WTC11 (cell line): Measurements from ENCODE around the gene GNG11. TPM values are rescaled to one million over a fixed set of nuclear protein-coding genes. Genes with fewer than 3 reads are reported as not detected.
A peak's percentile ranks its signal among the peaks of the same experiment; 100 is the strongest.

Experiments used
- ATAC-seq: fragments of 200-7000 bp; cut with Tn5 transposase; 2 replicates; pipeline ENCODE4 v1.10.0; 2021; ENCODE audit warnings: mild to moderate bottlenecking, moderate library complexity
- CTCF ChIA-PET: fragments of 300-600 bp; sonication (Branson Sonifier 250); formaldehyde crosslinking; loops from one replicate; lab custom pipeline; 2021; ENCODE audit warnings: antibody characterized with exemption; lab: Charles Lee
- POLR2A ChIA-PET: fragments of 350-600 bp; sonication (Branson Sonifier 250); formaldehyde crosslinking; loops from one replicate; lab custom pipeline; 2021; ENCODE audit warnings: antibody characterized with exemption; lab: Charles Lee
- DNase-seq: peaks from one replicate; pipeline ENCODE4 v3.0.0; 2021; ENCODE audit warnings: low spot score
- H3K27ac Mint-ChIP-seq: 2 replicates; pipeline ENCODE4 v1.8.0; 2021; ENCODE audit warnings: mixed read lengths
- H3K27me3 Mint-ChIP-seq: 2 replicates; pipeline ENCODE4 v1.8.0; 2021; ENCODE audit warnings: low read depth, mild to moderate bottlenecking, moderate library complexity, mixed read lengths
- H3K36me3 Mint-ChIP-seq: 2 replicates; pipeline ENCODE4 v1.8.0; 2021; ENCODE audit warnings: mixed read lengths
- H3K4me1 Mint-ChIP-seq: 2 replicates; pipeline ENCODE4 v1.8.0; 2022; ENCODE audit warnings: mixed read lengths
- H3K4me3 Mint-ChIP-seq: 2 replicates; pipeline ENCODE4 v1.8.0; 2021; ENCODE audit warnings: mild to moderate bottlenecking, moderate library complexity, mixed read lengths
- H3K9me3 Mint-ChIP-seq: 2 replicates; pipeline ENCODE4 v1.8.0; 2021; ENCODE audit warnings: mixed read lengths
- CBFB ChIP-seq: sonication (generic); formaldehyde crosslinking; IDR thresholded peaks from 2 replicates; pipeline ENCODE4 v1.8.1; 2022; ENCODE audit warnings: mild to moderate bottlenecking, low read depth, missing genetic modification reagents
- CREM ChIP-seq: sonication (generic); formaldehyde crosslinking; IDR thresholded peaks from 2 replicates; pipeline ENCODE4 v1.8.1; 2022; ENCODE audit warnings: mild to moderate bottlenecking, missing genetic modification reagents, moderate library complexity
- EMX1 ChIP-seq: fragments of 250-450 bp; sonication (Bioruptor Pico); IDR thresholded peaks from 2 replicates; pipeline ENCODE4 v1.8.0; 2021; ENCODE audit warnings: mild to moderate bottlenecking
- ETV6 ChIP-seq: sonication (generic); formaldehyde crosslinking; IDR thresholded peaks from 2 replicates; pipeline ENCODE4 v1.8.1; 2022; ENCODE audit warnings: mild to moderate bottlenecking, missing genetic modification reagents
- IRF2 ChIP-seq: sonication (generic); formaldehyde crosslinking; IDR thresholded peaks from 2 replicates; pipeline ENCODE4 v1.8.0; 2022; ENCODE audit warnings: low read depth, missing genetic modification reagents, borderline replicate concordance
- KAT7 ChIP-seq: sonication (generic); formaldehyde crosslinking; IDR thresholded peaks from 2 replicates; pipeline ENCODE4 v1.8.1; 2023; ENCODE audit warnings: missing genetic modification reagents, mild to moderate bottlenecking, borderline replicate concordance
- MYBL2 ChIP-seq: sonication (generic); formaldehyde crosslinking; IDR thresholded peaks from 2 replicates; pipeline ENCODE4 v1.8.1; 2023; ENCODE audit warnings: mild to moderate bottlenecking, moderate library complexity, missing genetic modification reagents
- NR2C2 ChIP-seq: sonication (generic); formaldehyde crosslinking; IDR thresholded peaks from 2 replicates; pipeline ENCODE4 v1.8.0; 2022; ENCODE audit warnings: mild to moderate bottlenecking, missing genetic modification reagents
- PRRX2 ChIP-seq: fragments of 250-450 bp; sonication (Bioruptor Pico); IDR thresholded peaks from 2 replicates; pipeline ENCODE4 v1.8.0; 2021; ENCODE audit warnings: mild to moderate bottlenecking
- SMAD3 ChIP-seq: sonication (generic); formaldehyde crosslinking; IDR thresholded peaks from 2 replicates; pipeline ENCODE4 v1.8.0; 2022; ENCODE audit warnings: missing genetic modification reagents, mild to moderate bottlenecking, borderline replicate concordance
- TCF7 ChIP-seq: sonication (generic); formaldehyde crosslinking; IDR thresholded peaks from 2 replicates; pipeline ENCODE4 v1.8.0; 2022; ENCODE audit warnings: mild to moderate bottlenecking, low read depth, missing genetic modification reagents, moderate library complexity
- TEAD4 ChIP-seq: sonication (generic); formaldehyde crosslinking; IDR thresholded peaks from 2 replicates; pipeline ENCODE4 v1.8.0; 2022; ENCODE audit warnings: mild to moderate bottlenecking, missing genetic modification reagents
- TP53 ChIP-seq: sonication (generic); formaldehyde crosslinking; IDR thresholded peaks from 2 replicates; pipeline ENCODE4 v1.8.1; 2023; ENCODE audit warnings: mild to moderate bottlenecking, missing genetic modification reagents
- ZNF671 ChIP-seq: fragments of 250-450 bp; sonication (Bioruptor Pico); IDR thresholded peaks from 2 replicates; pipeline ENCODE4 v1.8.0; 2021; ENCODE audit warnings: mild to moderate bottlenecking
- total RNA-seq: library from RNA; stranded (reverse); gene quantifications from 3 replicates; pipeline ENCODE4 v1.2.3, GENCODE V29; 2021
- TF ChIP-seq, protein P1 (sequence below): sonication (generic); formaldehyde crosslinking; IDR thresholded peaks from 2 replicates; pipeline ENCODE4 v1.8.0; 2022; ENCODE audit warnings: mild to moderate bottlenecking, missing genetic modification reagents
- TF ChIP-seq, protein P2 (sequence below): sonication (generic); formaldehyde crosslinking; IDR thresholded peaks from 2 replicates; pipeline ENCODE4 v1.8.0; 2023; ENCODE audit warnings: mild to moderate bottlenecking, missing genetic modification reagents
- TF ChIP-seq, protein P3 (sequence below): sonication (generic); formaldehyde crosslinking; IDR thresholded peaks from 2 replicates; pipeline ENCODE4 v1.8.1; 2022; ENCODE audit warnings: low read depth, mild to moderate bottlenecking, moderate library complexity, missing genetic modification reagents, borderline replicate concordance
- TF ChIP-seq, protein P4 (sequence below): fragments of 250-450 bp; sonication (Bioruptor Pico); IDR thresholded peaks from 2 replicates; pipeline ENCODE4 v2.1.2; 2022; ENCODE audit warnings: mild to moderate bottlenecking, moderate library complexity
- TF ChIP-seq, protein P5 (sequence below): sonication (generic); formaldehyde crosslinking; IDR thresholded peaks from 2 replicates; pipeline ENCODE4 v1.8.1; 2023; ENCODE audit warnings: mild to moderate bottlenecking, missing genetic modification reagents, moderate library complexity
- TF ChIP-seq, protein P6 (sequence below): sonication (generic); formaldehyde crosslinking; IDR thresholded peaks from 2 replicates; pipeline ENCODE4 v1.8.0; 2022; ENCODE audit warnings: mild to moderate bottlenecking, missing genetic modification reagents
- TF ChIP-seq, protein P7 (sequence below): sonication (generic); formaldehyde crosslinking; IDR thresholded peaks from 2 replicates; pipeline ENCODE4 v1.8.1; 2023; ENCODE audit warnings: mild to moderate bottlenecking, missing genetic modification reagents, borderline replicate concordance

The GNG11 gene
- total RNA-seq, 1 experiment from 2014 or later: 1.7 TPM

DNA sequence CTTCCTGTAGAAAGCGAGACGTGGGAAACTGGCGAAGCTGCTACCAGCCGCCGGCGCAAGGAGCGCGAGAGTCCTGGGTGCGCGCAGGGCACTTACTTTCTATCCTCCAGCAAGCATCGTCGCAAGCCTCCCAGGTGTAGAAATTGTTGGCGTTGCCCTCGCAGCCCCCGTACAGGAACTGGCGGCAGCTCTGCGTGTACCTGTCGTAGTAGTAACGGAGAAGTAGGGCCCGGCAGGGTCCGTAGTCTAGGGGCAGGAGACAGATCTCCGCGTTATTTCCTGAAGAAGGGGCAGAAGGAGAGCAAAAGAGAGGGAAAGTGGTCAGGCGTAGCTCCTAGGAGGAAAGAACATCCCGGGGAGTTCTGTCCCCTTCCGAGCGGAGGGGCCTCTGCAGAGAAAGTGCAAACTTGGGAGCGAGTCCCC lies 31.5 kb upstream of the GNG11 start:
- Mint-ChIP-seq H3K27ac (0 out of 2 replicates have a peak overlapping the region, but pooled peaks have one; percentile 14), H3K27me3 (peaks cover 46% of the 10 kb centered on the region), H3K36me3 (no peaks in the 10 kb centered on the region), H3K4me3 (peak overlapping the region; percentile 97), H3K4me1 (peaks cover 4% of the 10 kb centered on the region), H3K9me3 (no peaks in the 10 kb centered on the region)
- TF ChIP-seq SMAD3 (CRISPR knock-in tag): no peak
- no peak for TF ChIP-seq KAT7
- TF ChIP-seq, protein P1, sequence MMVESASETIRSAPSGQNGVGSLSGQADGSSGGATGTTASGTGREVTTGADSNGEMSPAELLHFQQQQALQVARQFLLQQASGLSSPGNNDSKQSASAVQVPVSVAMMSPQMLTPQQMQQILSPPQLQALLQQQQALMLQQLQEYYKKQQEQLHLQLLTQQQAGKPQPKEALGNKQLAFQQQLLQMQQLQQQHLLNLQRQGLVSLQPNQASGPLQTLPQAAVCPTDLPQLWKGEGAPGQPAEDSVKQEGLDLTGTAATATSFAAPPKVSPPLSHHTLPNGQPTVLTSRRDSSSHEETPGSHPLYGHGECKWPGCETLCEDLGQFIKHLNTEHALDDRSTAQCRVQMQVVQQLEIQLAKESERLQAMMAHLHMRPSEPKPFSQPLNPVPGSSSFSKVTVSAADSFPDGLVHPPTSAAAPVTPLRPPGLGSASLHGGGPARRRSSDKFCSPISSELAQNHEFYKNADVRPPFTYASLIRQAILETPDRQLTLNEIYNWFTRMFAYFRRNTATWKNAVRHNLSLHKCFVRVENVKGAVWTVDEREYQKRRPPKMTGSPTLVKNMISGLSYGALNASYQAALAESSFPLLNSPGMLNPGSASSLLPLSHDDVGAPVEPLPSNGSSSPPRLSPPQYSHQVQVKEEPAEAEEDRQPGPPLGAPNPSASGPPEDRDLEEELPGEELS (CRISPR knock-in tag): peak; percentile 12; the same call in 1 of the 2 replicates
- TF ChIP-seq NR2C2 (CRISPR knock-in tag): no peak
- TF ChIP-seq, protein P2, sequence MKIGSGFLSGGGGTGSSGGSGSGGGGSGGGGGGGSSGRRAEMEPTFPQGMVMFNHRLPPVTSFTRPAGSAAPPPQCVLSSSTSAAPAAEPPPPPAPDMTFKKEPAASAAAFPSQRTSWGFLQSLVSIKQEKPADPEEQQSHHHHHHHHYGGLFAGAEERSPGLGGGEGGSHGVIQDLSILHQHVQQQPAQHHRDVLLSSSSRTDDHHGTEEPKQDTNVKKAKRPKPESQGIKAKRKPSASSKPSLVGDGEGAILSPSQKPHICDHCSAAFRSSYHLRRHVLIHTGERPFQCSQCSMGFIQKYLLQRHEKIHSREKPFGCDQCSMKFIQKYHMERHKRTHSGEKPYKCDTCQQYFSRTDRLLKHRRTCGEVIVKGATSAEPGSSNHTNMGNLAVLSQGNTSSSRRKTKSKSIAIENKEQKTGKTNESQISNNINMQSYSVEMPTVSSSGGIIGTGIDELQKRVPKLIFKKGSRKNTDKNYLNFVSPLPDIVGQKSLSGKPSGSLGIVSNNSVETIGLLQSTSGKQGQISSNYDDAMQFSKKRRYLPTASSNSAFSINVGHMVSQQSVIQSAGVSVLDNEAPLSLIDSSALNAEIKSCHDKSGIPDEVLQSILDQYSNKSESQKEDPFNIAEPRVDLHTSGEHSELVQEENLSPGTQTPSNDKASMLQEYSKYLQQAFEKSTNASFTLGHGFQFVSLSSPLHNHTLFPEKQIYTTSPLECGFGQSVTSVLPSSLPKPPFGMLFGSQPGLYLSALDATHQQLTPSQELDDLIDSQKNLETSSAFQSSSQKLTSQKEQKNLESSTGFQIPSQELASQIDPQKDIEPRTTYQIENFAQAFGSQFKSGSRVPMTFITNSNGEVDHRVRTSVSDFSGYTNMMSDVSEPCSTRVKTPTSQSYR (CRISPR knock-in tag): no peak
- peak; percentile 68 for DNase-seq
- CTCF ChIA-PET: interaction anchor here (0.6 to 1.9 kb wide), 6 partner anchors 13 to 416 kb away, joined by 3 to 8 read pairs (median 4); no protein-coding TSS in a partner anchor
- POLR2A ChIA-PET: interaction anchor here (0.7 kb wide), 1 partner anchor 114 kb away, joined by 3 read pairs; the partner anchor contains the start of gene BET1
- peak; percentile 80 for ATAC-seq

DNA sequence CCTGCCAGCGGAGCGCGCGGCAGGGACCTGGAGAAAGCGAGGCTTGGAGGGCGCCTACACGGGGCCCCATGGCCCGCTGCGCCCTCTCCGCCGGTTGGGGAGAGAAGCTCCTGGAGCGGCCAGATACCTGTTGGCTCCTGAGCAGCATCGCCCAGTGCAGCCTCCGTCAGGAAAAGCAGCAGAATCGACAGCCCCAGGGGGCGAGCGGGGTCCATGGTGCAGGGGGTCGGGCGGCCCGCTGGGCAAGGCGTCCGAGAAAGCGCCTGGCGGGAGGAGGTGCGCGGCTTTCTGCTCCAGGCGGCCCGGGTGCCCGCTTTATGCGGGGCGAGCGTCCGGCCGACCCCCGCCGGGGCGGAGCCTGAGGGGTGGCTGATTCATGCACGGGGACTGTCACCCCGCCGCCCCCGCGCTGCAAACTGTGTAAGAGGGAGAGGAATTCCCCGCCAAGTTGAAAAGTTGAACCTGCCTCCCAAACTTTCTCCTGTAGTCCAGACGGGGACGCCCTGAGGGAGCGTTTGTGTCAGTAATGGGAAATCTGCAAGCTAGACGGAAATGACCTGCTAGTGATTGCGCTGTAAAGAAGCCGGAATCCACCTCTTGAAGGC lies 31.0 kb upstream of the GNG11 start, which contains the start of gene TFPI2:
Gene TFPI2, minus strand, starts transcription at position 290 of the 605 bp plus-strand sequence. Its CDS starts 75 bp downstream, at position 215.
- DNase-seq (peak; percentile 58), ATAC-seq (peak; percentile 78)
- ChIA-PET POLR2A (interaction anchor here (0.7 kb wide), 1 partner anchor 114 kb away, joined by 3 read pairs; the partner anchor contains the start of gene BET1), CTCF (interaction anchor here (0.6 to 1.9 kb wide), 6 partner anchors 11 to 332 kb away, joined by 3 to 8 read pairs (median 4); no protein-coding TSS in a partner anchor)
- H3K27me3 Mint-ChIP-seq: peaks cover 46% of the 10 kb centered on the region
- 0 out of 2 replicates have a peak within 1 kb of the TSS, but pooled peaks have one; percentile 14 for H3K27ac Mint-ChIP-seq
- peak within 1 kb of the TSS; percentile 97 for H3K4me3 Mint-ChIP-seq
- no peaks in the 10 kb centered on the region for H3K9me3 Mint-ChIP-seq
- H3K36me3 Mint-ChIP-seq: no peaks in the 10 kb centered on the region
- H3K4me1 Mint-ChIP-seq: peaks cover 4% of the 10 kb centered on the region
- peak; percentile 48; the same call in 1 of the 2 replicates for TF ChIP-seq ETV6 (CRISPR knock-in tag)
- TF ChIP-seq TP53 (CRISPR knock-in tag): no peak
- no peak for TF ChIP-seq SMAD3 (CRISPR knock-in tag)
- TF ChIP-seq, protein P3, sequence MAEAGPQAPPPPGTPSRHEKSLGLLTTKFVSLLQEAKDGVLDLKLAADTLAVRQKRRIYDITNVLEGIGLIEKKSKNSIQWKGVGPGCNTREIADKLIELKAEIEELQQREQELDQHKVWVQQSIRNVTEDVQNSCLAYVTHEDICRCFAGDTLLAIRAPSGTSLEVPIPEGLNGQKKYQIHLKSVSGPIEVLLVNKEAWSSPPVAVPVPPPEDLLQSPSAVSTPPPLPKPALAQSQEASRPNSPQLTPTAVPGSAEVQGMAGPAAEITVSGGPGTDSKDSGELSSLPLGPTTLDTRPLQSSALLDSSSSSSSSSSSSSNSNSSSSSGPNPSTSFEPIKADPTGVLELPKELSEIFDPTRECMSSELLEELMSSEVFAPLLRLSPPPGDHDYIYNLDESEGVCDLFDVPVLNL (CRISPR knock-in tag): no peak
- TF ChIP-seq, protein P4, sequence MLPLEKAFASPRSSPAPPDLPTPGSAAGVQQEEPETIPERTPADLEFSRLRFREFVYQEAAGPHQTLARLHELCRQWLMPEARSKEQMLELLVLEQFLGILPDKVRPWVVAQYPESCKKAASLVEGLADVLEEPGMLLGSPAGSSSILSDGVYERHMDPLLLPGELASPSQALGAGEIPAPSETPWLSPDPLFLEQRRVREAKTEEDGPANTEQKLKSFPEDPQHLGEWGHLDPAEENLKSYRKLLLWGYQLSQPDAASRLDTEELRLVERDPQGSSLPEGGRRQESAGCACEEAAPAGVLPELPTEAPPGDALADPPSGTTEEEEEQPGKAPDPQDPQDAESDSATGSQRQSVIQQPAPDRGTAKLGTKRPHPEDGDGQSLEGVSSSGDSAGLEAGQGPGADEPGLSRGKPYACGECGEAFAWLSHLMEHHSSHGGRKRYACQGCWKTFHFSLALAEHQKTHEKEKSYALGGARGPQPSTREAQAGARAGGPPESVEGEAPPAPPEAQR (CRISPR knock-in tag): no peak
- no peak for TF ChIP-seq TCF7 (CRISPR knock-in tag)
- no peak for TF ChIP-seq EMX1 (CRISPR knock-in tag)
- no peak for TF ChIP-seq CBFB
- no peak for TF ChIP-seq MYBL2
- TF ChIP-seq, protein P5, sequence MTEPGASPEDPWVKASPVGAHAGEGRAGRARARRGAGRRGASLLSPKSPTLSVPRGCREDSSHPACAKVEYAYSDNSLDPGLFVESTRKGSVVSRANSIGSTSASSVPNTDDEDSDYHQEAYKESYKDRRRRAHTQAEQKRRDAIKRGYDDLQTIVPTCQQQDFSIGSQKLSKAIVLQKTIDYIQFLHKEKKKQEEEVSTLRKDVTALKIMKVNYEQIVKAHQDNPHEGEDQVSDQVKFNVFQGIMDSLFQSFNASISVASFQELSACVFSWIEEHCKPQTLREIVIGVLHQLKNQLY (CRISPR knock-in tag): no peak
- TF ChIP-seq TEAD4 (CRISPR knock-in tag): no peak
- TF ChIP-seq CREM (CRISPR knock-in tag): no peak
- TF ChIP-seq PRRX2: no peak
- no peak for TF ChIP-seq ZNF671 (CRISPR knock-in tag)
- TF ChIP-seq IRF2 (CRISPR knock-in tag): no peak
- TF ChIP-seq, protein P6, sequence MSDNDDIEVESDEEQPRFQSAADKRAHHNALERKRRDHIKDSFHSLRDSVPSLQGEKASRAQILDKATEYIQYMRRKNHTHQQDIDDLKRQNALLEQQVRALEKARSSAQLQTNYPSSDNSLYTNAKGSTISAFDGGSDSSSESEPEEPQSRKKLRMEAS (CRISPR knock-in tag): no peak
- TF ChIP-seq, protein P7, sequence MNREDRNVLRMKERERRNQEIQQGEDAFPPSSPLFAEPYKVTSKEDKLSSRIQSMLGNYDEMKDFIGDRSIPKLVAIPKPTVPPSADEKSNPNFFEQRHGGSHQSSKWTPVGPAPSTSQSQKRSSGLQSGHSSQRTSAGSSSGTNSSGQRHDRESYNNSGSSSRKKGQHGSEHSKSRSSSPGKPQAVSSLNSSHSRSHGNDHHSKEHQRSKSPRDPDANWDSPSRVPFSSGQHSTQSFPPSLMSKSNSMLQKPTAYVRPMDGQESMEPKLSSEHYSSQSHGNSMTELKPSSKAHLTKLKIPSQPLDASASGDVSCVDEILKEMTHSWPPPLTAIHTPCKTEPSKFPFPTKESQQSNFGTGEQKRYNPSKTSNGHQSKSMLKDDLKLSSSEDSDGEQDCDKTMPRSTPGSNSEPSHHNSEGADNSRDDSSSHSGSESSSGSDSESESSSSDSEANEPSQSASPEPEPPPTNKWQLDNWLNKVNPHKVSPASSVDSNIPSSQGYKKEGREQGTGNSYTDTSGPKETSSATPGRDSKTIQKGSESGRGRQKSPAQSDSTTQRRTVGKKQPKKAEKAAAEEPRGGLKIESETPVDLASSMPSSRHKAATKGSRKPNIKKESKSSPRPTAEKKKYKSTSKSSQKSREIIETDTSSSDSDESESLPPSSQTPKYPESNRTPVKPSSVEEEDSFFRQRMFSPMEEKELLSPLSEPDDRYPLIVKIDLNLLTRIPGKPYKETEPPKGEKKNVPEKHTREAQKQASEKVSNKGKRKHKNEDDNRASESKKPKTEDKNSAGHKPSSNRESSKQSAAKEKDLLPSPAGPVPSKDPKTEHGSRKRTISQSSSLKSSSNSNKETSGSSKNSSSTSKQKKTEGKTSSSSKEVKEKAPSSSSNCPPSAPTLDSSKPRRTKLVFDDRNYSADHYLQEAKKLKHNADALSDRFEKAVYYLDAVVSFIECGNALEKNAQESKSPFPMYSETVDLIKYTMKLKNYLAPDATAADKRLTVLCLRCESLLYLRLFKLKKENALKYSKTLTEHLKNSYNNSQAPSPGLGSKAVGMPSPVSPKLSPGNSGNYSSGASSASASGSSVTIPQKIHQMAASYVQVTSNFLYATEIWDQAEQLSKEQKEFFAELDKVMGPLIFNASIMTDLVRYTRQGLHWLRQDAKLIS: no peak
